ENCODE measurements around the gene ASAP2. TPM values are rescaled to one million over a fixed set of nuclear protein-coding genes. Genes with fewer than 3 reads are reported as not detected.

The ASAP2 gene
- polyA plus RNA-seq, 12 donors, result 18.4 to 45.5 (median 21.2) TPM; not detected in 1

DNA sequence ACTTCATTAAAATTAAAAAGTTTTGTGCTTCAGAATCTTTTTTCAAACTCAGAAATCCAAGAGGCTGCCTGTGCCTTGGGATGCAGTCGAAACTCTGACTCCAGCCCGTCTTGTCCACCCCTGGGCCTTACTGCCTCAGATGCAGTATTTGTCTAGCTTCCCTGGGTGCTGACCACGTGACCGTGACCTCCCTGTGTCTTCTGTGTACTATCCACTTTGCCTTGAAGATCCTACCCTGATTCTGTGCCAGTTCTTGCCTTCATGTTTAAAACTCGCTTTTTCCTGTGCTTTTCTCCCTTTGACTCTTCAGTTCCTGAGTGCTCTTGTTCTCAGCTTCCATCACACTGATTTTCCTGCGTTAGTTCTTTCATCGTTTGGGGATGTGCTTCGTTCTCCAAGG lies 136.0 kb downstream of the ASAP2 start:
- DNase-seq, result no peak

DNA sequence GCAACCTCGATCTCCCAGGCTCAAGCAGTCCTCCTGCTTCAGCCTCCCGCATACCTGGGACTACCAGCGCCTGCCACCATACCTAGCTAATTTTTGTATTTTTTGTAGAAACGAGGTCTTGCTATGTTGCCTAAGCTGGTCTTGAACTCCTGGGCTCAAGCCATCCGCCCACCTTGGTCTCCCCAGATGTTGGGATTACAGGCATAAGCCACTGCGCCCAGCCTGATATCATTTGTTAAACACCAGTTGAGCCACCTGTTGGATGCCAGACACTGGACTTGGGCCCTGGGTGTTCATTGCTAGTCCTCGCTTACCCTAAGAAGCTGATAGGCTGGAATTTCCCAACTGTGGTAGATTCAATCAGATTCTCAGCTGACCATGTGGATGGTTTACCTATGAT lies 136.9 kb downstream of the ASAP2 start:
- DNase-seq, result no peak

GRCh38 chr2:9344434-9344833 lies 137.8 kb downstream of the ASAP2 start:
- DNase-seq, result no peak

- no peak for DNase-seq
Measured at GRCh38 chr2:9345343-9345742, 138.7 kb downstream of the ASAP2 start.

DNA sequence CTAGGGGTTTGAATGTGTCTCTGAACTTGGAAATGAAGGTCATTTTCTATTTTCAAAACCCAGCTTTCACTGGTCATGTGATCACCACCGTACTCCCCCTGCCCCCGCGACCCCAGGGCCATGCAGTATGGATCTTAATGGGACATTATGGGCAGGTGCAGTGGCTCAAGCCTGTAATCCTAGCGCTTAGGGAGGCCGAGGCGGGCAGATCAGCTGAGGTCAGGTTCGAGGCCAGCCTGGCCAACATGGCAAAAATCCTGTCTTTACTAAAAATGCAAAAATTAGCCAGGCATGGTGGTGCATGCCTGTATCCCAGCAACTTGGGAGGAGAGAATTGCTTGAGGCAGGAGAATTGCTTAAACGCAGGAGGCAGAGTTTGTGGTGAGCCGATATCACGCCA lies 139.4 kb downstream of the ASAP2 start:
- DNase-seq, result no peak

- no peak for DNase-seq
Measured at GRCh38 chr2:9346885-9347284, 140.3 kb downstream of the ASAP2 start.

GRCh38 chr2:9347411-9347881 lies 140.8 kb downstream of the ASAP2 start:
- no peak for DNase-seq

DNA sequence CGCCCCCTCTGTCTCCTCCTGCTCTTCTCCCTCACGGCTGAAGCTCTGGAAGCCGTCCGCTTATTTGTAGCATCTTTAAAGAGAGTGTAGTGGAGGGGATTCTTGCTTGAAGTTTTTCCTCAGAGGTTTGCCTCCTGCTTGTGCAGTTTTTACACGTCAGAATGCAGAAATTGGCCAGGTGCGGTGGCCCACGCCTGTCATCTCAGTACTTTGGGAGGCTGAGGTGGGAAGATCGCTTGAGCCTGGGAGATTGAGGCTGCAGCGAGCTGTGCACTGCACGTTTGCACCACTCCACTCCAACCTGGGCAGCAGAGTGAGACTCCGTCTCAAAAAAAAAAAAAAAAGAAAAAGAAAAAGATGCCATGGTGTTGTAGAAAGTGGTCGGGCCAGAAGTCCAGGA lies 147.7 kb downstream of the ASAP2 start:
- no peak for DNase-seq

GRCh38 chr2:9355270-9355669 lies 148.7 kb downstream of the ASAP2 start:
- DNase-seq, result no peak

GRCh38 chr2:9355716-9356115 lies 149.1 kb downstream of the ASAP2 start:
- no peak for DNase-seq

GRCh38 chr2:9356261-9356660 lies 149.6 kb downstream of the ASAP2 start:
- DNase-seq, result no peak

DNA sequence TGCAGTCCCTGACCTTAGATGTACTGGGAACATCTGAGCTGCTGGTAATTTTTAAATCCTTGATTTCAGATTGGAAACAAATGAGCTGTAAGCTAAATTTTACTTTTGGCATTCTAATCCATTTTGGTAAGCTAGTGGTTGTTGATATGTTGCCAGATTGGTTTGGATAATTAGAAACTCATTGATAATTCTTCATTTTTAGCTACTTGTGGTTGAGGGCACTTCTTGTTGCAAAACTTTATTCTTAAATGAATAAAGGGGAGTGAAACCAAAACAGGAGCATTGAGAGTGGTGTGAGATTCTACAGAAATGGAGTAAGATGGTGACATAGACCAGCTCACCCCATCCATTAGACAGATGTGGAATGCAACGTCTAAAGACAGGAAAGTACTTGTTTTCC lies 152.2 kb downstream of the ASAP2 start:
- no peak for DNase-seq

DNA sequence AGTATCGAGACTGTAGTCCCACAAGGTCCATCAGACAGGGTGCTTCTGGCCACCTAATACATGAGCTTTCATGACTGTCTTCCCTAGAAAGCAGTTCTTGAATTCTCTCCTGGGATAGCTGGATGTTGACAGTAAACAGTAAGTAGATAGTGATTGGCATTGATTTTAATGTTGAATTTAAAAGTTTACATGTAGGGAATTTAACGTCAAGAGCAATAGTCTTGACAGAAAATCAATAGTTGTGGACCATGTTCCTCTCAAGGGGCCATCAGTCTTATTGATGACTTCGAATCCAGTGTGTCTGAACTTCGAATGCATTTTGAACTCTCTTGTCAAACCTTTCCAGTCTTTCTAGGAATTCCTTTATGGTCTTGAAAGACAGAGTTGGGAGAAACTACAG lies 152.9 kb downstream of the ASAP2 start:
- DNase-seq, result no peak

DNA sequence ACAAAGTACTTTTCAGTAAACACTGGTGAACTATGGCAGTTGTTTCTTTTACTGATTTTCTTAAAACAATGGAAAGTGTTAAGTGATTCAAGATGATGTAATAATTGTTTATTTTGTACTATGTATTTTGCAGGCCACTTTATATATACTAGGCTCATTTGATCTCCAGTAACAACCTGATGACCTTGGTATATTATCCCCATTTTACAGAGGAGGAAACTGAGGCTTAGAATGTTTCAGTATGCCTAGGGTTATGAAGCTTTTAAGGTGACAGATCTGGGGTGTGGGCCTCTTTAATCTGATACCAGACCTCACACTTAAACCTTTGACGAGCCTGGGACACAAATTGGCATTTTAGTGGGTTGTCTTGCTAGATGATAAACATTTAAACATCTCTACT lies 153.5 kb downstream of the ASAP2 start:
- DNase-seq, result no peak

GRCh38 chr2:9360701-9361100 lies 154.1 kb downstream of the ASAP2 start:
- DNase-seq, result no peak

DNA sequence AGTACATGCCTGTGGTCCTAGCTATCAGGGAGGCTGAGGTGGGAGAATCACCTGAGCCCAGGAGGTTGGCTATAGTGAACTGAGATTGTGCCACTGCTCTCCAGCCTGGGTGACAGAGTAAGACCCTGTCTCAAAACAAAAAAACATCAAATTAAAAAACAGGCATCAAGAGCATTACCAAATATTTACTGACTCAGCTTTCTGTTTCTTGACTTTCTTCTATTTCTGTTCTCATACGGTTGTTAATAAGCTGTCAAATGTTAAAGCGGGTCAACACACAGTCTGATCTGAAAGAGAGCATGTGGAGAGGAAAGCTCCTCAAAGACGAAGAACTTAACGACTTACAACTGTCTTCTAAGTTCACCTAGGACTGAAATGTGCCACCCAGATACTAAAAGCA lies 157.8 kb downstream of the ASAP2 start:
- DNase-seq, result no peak

DNA sequence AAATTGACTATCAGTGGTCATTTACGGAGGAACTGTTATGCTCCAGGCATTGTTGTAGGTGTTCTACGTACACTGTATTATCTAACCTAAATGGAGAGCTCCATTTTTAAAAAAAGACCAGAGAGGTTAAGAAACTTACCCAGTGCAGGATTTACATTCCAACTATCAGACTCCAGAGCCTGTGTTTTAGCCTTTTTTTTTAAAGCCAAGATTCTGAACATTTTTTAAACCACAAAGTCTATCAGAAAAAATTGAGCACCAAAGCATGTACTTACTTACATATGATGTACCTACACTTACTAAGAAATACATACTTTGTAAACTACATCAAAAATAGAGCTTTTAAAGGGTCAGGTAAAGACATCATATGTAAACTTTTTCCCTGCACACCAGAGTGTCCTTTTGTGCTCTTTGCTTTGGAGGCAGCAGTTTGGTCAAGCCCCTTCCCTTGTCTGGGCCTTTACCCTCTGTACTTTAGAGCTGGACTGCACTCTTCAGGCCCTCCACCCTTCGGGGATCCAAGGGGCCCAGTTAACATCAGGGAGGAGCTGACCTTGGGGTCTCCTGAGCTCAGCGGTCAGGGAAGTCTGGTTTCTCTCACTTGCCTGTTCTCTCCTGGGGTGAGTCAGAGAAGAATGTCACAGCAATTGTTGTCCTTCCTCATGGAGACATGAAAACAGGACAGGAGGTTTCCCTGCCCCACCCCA lies 158.3 kb downstream of the ASAP2 start:
- no peak for DNase-seq

- DNase-seq, result no peak
Measured at GRCh38 chr2:9365498-9366019, 158.9 kb downstream of the ASAP2 start.

DNA sequence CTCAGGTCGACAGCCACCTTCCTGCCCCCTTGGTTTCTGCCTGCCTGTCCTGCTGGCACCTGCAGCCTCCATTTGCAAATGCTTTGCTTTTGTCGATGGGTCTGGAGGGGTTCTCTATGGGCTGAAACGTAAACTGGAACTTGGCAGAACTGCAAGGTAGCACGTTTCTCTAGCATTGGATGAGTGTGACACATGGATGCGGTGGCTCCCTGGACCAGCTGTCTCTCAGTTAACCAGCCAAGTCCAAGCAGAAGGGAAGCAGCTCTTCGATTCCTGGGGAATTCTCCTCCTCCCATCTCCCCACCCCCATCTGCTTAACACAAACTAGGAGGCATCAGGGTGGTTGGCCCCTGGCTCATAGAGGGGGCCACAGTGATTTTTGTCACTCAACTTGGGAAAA lies 159.4 kb downstream of the ASAP2 start:
- DNase-seq, result no peak

DNA sequence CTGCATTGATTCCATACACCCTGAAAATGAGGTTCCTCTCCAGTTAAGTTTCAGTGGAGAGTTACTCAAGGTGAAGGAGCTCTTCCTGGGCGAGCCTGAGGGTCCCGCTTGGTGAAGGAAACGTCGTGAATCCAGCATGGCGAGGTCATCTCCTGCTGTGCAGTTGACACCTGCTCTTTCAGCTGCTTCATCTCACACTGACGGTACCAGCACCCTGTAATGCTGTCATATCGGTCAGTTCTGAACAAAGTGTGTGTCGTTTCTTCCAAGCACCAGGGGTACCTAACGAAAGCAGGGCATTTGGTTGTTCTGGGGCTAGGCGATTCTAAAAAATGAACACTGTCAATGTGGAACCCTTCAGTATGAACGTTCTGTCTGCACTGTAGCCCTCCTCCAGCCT lies 164.1 kb downstream of the ASAP2 start:
- DNase-seq, result no peak

DNA sequence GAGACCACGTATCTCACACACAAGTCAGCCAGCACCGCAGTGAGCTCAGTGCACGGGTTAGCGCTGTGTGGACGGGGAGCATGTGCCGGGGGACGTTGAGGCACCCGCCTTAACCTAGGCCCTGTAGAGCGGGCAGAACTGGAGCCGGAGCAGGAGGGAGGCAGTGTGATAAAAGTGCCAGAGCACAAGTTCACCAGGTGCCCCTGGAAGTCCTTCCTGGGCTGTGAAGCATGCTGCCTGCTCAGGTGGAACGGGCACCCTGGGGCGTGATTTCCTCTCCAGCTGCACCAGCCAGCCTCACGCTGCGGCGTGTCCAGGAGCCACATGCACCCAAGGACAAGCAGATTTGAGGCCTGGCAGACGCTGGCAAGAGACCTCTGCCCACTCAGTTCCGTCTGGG lies 166.4 kb downstream of the ASAP2 start:
- no peak for DNase-seq

DNA sequence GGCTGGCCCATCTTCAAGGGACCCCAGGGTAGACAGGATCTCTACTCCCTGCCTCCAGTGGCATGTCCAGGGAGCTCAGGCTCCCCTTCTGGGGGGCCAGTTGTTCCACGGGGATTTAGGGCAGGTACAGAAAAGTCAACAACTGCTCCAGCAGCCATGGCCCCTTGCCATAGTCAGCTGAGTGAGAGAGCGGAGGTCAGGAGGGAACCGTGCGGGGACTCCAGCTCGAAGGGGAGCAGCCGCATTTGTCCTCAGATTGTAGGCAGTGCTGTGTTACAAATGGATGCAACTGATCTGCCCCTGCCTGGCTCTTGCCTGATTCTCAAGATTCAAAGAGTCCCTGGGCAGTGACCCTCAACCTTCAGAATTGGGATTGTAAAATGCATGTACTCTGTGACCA lies 166.9 kb downstream of the ASAP2 start:
- DNase-seq, result no peak

DNA sequence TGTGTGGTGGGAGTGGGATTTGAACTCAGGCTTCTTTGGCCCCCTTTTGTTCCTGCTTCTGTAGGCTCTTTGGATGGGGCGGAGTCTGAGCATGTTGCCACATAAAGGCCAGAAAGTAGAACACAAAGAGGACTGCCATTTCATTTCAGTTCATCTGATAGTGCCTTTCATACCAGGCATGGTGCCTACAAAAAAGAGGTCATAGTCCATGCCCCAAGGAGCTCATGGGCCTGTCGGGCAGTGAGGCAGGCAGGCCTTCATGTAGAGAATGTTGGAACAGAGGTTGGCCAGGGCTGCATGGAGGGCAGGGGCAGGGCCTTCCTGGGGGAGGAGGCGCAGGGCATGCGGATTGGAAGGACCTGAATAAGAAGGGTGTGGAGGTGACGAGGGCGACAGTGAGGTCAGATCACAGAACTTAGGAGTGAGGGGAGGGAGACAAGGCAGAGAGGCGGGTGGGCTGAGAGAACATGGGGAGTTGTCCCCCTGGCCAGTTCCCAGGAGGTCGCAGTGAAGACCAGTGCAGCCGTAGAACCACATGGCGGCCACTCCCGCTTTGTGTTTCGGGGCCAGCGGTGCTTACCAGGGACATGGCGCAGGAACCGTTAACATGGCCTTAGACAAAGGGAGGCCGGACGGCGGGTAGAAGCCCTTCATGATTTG lies 167.6 kb downstream of the ASAP2 start:
- DNase-seq, result no peak
